ENCODE data around the gene TFRC.
"Not testable (repeated sequence)": the region's sequence is repeated elsewhere in the genome, so short reads cannot be mapped to it uniquely, and the experiment has no call there.

TFRC gene

GRCh38 chr3:196111939-196112386, 30.1 kb upstream of the TFRC start:
- no peak for TF ChIP-seq CTCF (IDR thresholded peaks at IDR 0.05; ENCODE audit: low read depth, low read length, missing control alignments)
- no peak for DNase-seq
- Histone ChIP-seq H3K27ac (no peak overlapping the region), H3K4me3 (ENCODE audit: low read depth, low read length) (no peak overlapping the region), H3K36me3 (replicated peaks) (no peaks in the 10 kb centered on the region), H3K27me3 (replicated peaks) (no peaks in the 10 kb centered on the region)
- in situ Hi-C loops (cut with HindIII; ENCODE audit: low pct_ligation_motif_present, low sequenced_read_pairs), result no loop called here

DNA sequence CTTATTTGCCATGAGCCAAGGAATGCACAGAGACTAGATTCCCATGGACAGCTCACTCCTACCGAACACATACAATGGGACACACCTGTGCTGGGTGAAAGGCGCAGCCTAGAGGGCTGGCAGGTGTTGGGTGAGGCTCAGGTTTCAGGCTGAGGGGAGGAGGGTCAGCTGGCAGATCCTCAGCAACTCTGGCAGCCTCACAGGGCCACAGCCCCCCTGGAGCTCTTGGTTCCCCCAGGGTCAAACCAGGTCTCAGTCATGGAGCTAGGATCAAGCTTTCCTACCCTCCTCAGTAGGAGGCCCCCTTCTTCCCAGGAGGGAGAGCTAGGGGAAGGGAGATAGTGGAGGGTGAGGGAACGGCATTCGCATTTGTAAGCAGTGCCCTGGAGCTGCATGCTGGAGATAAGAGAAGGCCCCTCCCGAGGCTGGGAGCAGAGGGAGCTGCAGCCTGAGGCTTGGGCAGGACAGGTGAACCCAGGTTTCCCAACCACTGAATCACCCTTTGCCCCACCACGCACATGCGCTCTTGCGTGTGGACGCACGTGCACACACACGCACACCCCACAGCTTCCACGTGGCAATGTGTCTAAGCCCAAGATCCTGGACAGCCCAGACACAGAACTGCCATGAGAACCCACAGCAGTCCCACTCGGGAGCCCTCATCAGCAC, 26.3 kb upstream of the TFRC start:
- Histone ChIP-seq H3K27me3 (replicated peaks) (no peaks in the 10 kb centered on the region), H3K4me3 (ENCODE audit: low read depth, low read length) (no peak overlapping the region), H3K27ac (no peak overlapping the region), H3K36me3 (replicated peaks) (no peaks in the 10 kb centered on the region)
- no peak for DNase-seq
- in situ Hi-C loops (cut with HindIII; ENCODE audit: low pct_ligation_motif_present, low sequenced_read_pairs), result no loop called here
- TF ChIP-seq CTCF (IDR thresholded peaks at IDR 0.05; ENCODE audit: low read depth, low read length, missing control alignments), result no peak

- in situ Hi-C loops (cut with HindIII; ENCODE audit: low pct_ligation_motif_present, low sequenced_read_pairs); H3K4me3 ChIP-seq (ENCODE audit: low read depth, low read length); DNase-seq; H3K27me3 ChIP-seq (replicated peaks); H3K36me3 ChIP-seq (replicated peaks); H3K27ac ChIP-seq: not testable (repeated sequence)
Measured at GRCh38 chr3:196104707-196105106, 22.8 kb upstream of the TFRC start.

- H3K36me3 ChIP-seq (replicated peaks); H3K4me3 ChIP-seq (ENCODE audit: low read depth, low read length); in situ Hi-C loops (cut with HindIII; ENCODE audit: low pct_ligation_motif_present, low sequenced_read_pairs); H3K27ac ChIP-seq; H3K27me3 ChIP-seq (replicated peaks); DNase-seq: not testable (repeated sequence)
Measured at GRCh38 chr3:196098365-196098980, 16.6 kb upstream of the TFRC start.

DNA sequence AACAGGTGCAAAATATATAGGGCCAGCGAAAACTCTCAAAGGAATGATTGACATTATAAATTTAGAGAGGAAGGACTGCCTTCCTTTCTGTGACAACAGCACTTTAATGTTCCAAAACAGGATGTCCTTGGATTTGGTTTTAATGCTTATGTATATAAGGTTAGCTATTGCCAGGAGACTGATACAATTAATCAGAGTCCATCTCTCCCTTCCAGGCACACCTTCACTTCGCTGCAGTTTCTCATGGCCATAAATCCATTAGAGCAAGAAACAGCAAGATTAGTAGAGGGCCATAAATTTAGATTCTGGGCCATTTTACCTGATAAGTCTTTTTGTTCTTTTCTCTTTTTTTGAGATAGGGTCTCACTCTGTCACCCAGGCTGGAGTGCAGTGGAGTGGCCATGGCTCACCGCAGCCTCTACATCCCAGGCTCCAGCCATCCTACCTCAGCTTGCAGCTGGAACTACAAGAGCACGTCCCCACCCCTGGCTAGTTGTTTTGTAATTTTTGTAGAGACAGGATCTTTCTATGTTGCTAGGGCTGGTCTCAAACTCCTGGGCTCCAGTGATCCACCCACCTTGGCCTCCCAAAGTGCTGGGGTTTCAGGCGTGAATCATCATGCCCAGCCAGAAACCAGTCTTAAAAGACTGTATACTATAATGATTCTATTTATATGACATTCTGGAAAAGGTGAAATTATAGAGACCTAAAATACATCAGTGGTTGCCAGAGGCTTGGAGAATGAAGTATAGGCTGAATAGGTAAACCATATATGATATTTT, 15.7 kb upstream of the TFRC start:
- Histone ChIP-seq H3K27me3 (replicated peaks) (no peaks in the 10 kb centered on the region), H3K27ac (no peak overlapping the region), H3K36me3 (replicated peaks) (no peaks in the 10 kb centered on the region), H3K4me3 (ENCODE audit: low read depth, low read length) (no peak overlapping the region)
- in situ Hi-C loops (cut with HindIII; ENCODE audit: low pct_ligation_motif_present, low sequenced_read_pairs), result no loop called here
- no peak for DNase-seq
- no peak for TF ChIP-seq CTCF (IDR thresholded peaks at IDR 0.05; ENCODE audit: low read depth, low read length, missing control alignments)

DNA sequence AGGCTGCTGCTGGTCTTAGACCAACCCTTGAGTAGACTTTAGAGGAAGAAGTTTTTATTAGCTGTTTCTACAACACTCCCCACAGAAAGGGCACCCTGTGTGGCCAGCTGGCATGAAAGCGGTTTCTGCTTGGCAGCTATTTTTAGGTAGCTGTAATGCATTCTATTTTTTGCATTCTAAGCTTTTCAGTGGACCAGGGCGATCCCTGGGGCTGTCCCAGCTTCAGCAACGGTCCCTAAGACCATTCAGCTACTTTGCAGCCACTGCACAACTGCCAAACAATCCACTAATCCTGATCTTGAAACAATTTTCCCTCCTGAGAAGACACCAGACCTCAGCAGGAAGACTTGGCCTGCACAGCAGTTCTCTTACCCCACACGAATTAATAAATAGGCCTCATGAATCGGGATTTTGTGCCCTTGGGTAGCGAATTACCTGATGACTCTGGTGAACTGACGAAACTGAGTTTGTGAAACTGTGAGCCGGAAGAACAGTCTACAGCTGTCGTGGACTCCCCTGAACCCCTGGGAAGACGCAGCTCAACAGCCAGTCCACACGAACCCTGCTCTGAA, 14.6 kb upstream of the TFRC start:
- TF ChIP-seq CTCF (IDR thresholded peaks at IDR 0.05; ENCODE audit: low read depth, low read length, missing control alignments), result no peak
- DNase-seq, result no peak
- no peaks in the 10 kb centered on the region for H3K27me3 ChIP-seq (replicated peaks)
- H3K36me3 ChIP-seq (replicated peaks), result no peaks in the 10 kb centered on the region
- no peak overlapping the region for H3K4me3 ChIP-seq (ENCODE audit: low read depth, low read length)
- no peak overlapping the region for H3K27ac ChIP-seq
- in situ Hi-C loops (cut with HindIII; ENCODE audit: low pct_ligation_motif_present, low sequenced_read_pairs), result no loop called here

Data from brain microvascular endothelial cell (primary cell).